CD4-positive, CD25-positive, alpha-beta regulatory T cell (primary cell): Measurements from ENCODE around the gene WWOX. TPM values are rescaled to one million over a fixed set of nuclear protein-coding genes. Genes with fewer than 3 reads are reported as not detected.
A peak's percentile ranks its signal among the peaks of the same experiment; 100 is the strongest.

Experiments
- ATAC-seq, 2 donors: fragments of 150-1000 bp; cut with Tn5 transposase; one replicate each; pipeline ENCODE4 v1.10.0; 2021; ENCODE audit warnings: low read depth in 2 of 2, moderate number of reproducible peaks in 2 of 2, moderate library complexity in 1 of 2
- DNase-seq, 3 donors: peaks; one replicate each; pipeline versions ENCODE4 v3.0.0 to v3.0.0-alpha.2; 2012 to 2022; ENCODE audit warnings: mixed read lengths in 1 of 3
- H3K27ac ChIP-seq: one replicate; pipeline ENCODE4 v1.7.0; 2013; ENCODE audit warnings: mild to moderate bottlenecking, low read length; ENCODE audit not compliant: insufficient read depth, poor library complexity, severe bottlenecking
- H3K27me3 ChIP-seq: one replicate; pipeline ENCODE4 v1.7.0; 2013; ENCODE audit warnings: low read length; ENCODE audit not compliant: control insufficient read depth, insufficient read depth
- H3K36me3 ChIP-seq: one replicate; pipeline ENCODE4 v1.7.0; 2013; ENCODE audit warnings: mild to moderate bottlenecking, low read length, moderate library complexity; ENCODE audit not compliant: control insufficient read depth, insufficient read depth
- H3K4me1 ChIP-seq: 2 replicates; pipeline ENCODE4 v1.7.0; 2013; ENCODE audit warnings: mild to moderate bottlenecking, low read length; ENCODE audit not compliant: insufficient read depth, control insufficient read depth, poor library complexity, severe bottlenecking
- H3K4me3 ChIP-seq: one replicate; pipeline ENCODE4 v1.7.0; 2013; ENCODE audit warnings: low read depth, mild to moderate bottlenecking, low read length, moderate library complexity
- H3K9me3 ChIP-seq, 2 experiments: 1 replicate in 1 of 2; 2 replicates in 1 of 2; pipeline ENCODE4 v1.7.0; 2013; ENCODE audit warnings: low read length in 2 of 2, mild to moderate bottlenecking in 1 of 2, moderate library complexity in 1 of 2; ENCODE audit not compliant: control insufficient read depth in 2 of 2
- H3K27ac Mint-ChIP-seq, 3 donors: one replicate each; pipeline ENCODE4 v1.8.0; 2020 to 2022; ENCODE audit warnings: mild to moderate bottlenecking in 3 of 3, mixed read lengths in 3 of 3, moderate library complexity in 2 of 3
- H3K27me3 Mint-ChIP-seq: one replicate; pipeline ENCODE4 v1.8.0; 2022; ENCODE audit warnings: mild to moderate bottlenecking, mixed read lengths
- H3K36me3 Mint-ChIP-seq: one replicate; pipeline ENCODE4 v1.8.0; 2020; ENCODE audit warnings: mixed read lengths
- H3K4me1 Mint-ChIP-seq, 4 donors: one replicate each; pipeline ENCODE4 v1.8.0; 2020 to 2022; ENCODE audit warnings: mixed read lengths in 4 of 4, mild to moderate bottlenecking in 1 of 4
- H3K4me3 Mint-ChIP-seq, 4 donors: one replicate each; pipeline ENCODE4 v1.8.0; 2020 to 2022; ENCODE audit warnings: mild to moderate bottlenecking in 4 of 4, mixed read lengths in 4 of 4, moderate library complexity in 3 of 4
- H3K9me3 Mint-ChIP-seq, 7 donors: one replicate each; pipeline ENCODE4 v1.8.0; 2020 to 2022; ENCODE audit warnings: mixed read lengths in 7 of 7, mild to moderate bottlenecking in 3 of 7, moderate library complexity in 2 of 7
- polyA plus RNA-seq, 4 donors: library from polyadenylated mRNA; unstranded; fragments of 300-500 nt; fragmentation: Illumina TruSeq; gene quantifications; one replicate each; pipeline ENCODE4 v1.2.3, GENCODE V29; 2021
- total RNA-seq: library from RNA; stranded (reverse); gene quantifications from one replicate; pipeline ENCODE4 v1.2.3, GENCODE V29; 2022

WWOX gene
- total and polyA plus RNA-seq, 5 donors from 2014 or later = 10.3 to 18.6 (median 12.8) TPM

DNA sequence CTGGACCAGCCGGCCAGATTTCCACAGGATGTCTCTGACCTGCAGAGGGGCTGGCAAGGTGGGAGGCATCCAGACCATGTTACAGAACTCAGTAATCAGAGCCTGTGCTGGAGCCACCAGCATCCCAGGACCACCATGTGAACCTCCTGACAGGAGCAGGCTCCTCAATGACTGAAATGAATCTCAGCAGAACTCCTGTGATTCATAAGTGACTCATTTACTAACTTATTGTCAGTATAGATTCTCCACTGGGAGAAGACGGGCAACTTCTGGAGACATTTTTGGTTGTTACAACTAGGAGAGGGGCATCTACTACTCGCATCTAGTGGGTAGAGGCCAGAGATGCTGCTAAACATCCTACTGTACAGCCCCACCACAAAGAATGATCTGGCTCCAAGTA lies 3.1 kb upstream of the WWOX start:
- Mint-ChIP-seq H3K36me3 (no peaks in the 10 kb centered on the region), H3K27ac (no peak overlapping the region), H3K9me3 (peaks cover 0 to 4% (median 0%) of the 10 kb centered on the region in 7 donors), H3K4me1 (peaks cover 9 to 23% (median 18%) of the 10 kb centered on the region in 4 donors), H3K27me3 (peaks cover 16% of the 10 kb centered on the region), H3K4me3 (peak overlapping the region in 1 of 4 donors; percentile 6)
- no peak for ATAC-seq
- no peaks in the 10 kb centered on the region for H3K9me3 ChIP-seq
- peaks cover 18% of the 10 kb centered on the region for H3K4me1 ChIP-seq
- DNase-seq = no peak
- peaks cover 2% of the 10 kb centered on the region for H3K27me3 ChIP-seq
- H3K36me3 ChIP-seq = no peaks in the 10 kb centered on the region
- no peak overlapping the region for H3K27ac ChIP-seq
- no peak overlapping the region for H3K4me3 ChIP-seq

- H3K27me3 Mint-ChIP-seq = peaks cover 16% of the 10 kb centered on the region
- H3K9me3 Mint-ChIP-seq = peaks cover 0 to 4% (median 0%) of the 10 kb centered on the region in 7 donors
- Histone ChIP-seq H3K4me3 (no peak overlapping the region), H3K27ac (no peak overlapping the region), H3K9me3 (no peaks in the 10 kb centered on the region), H3K4me1 (peaks cover 18% of the 10 kb centered on the region), H3K36me3 (no peaks in the 10 kb centered on the region), H3K27me3 (peaks cover 2% of the 10 kb centered on the region)
- H3K4me1 Mint-ChIP-seq = peaks cover 11 to 33% (median 21%) of the 10 kb centered on the region in 4 donors
- H3K4me3 Mint-ChIP-seq = peak overlapping the region in 1 of 4 donors; percentile 6
- H3K36me3 Mint-ChIP-seq = no peaks in the 10 kb centered on the region
- H3K27ac Mint-ChIP-seq = peak overlapping the region in 1 of 3 donors; percentile 43
- DNase-seq = no peak
- ATAC-seq = no peak
Observed at GRCh38 chr16:78097548-78097947, 1.9 kb upstream of the WWOX start.

DNA sequence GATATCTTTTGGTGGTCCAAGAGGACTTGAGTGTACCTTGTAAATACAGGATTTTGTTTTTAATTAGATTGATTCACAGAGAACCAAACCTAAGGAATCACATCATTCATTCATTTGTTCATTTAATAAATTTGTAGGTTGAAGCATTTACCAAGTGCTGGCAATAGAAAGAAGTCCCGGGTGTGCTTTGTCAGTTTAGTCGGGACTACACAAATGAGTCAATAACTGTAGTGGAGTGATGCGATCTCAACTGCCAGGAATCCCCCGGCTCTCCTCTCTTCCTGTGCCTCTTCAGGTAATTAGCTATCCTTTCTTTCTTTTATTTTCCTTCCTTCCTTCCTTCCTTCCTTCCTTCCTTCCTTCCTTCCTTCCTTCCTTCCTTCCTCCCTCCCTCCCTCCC lies 1.4 kb upstream of the WWOX start:
- Mint-ChIP-seq H3K36me3 (no peaks in the 10 kb centered on the region), H3K4me3 (peak overlapping the region in 1 of 4 donors; percentile 6), H3K27me3 (peaks cover 16% of the 10 kb centered on the region), H3K9me3 (peaks cover 0 to 4% (median 0%) of the 10 kb centered on the region in 7 donors), H3K27ac (no peak overlapping the region), H3K4me1 (peaks cover 11 to 34% (median 21%) of the 10 kb centered on the region in 4 donors)
- DNase-seq (no peak), ATAC-seq (no peak)
- H3K4me3 ChIP-seq = no peak overlapping the region
- H3K4me1 ChIP-seq = peaks cover 18% of the 10 kb centered on the region
- peaks cover 2% of the 10 kb centered on the region for H3K27me3 ChIP-seq
- no peaks in the 10 kb centered on the region for H3K36me3 ChIP-seq
- peak overlapping the region; percentile 94 for H3K27ac ChIP-seq
- no peaks in the 10 kb centered on the region for H3K9me3 ChIP-seq

- DNase-seq (peak in 1 of 3 donors; percentile 1), ATAC-seq (no peak)
Observed at GRCh38 chr16:78098595-78099270, 721 bp upstream of the WWOX start.

GRCh38 chr16:78100112-78100467 lies 636 bp downstream of the WWOX start:
- no peak for ATAC-seq
- peaks cover 18% of the 10 kb centered on the region for H3K4me1 ChIP-seq
- H3K27me3 ChIP-seq = no peaks in the 10 kb centered on the region
- H3K4me3 ChIP-seq = peak overlapping the region; percentile 77
- Mint-ChIP-seq H3K4me3 (peak overlapping the region; percentile 87 to 93 (median 89)), H3K9me3 (no peaks in the 10 kb centered on the region), H3K4me1 (peaks cover 11 to 41% (median 21%) of the 10 kb centered on the region in 4 donors), H3K27me3 (peaks cover 7% of the 10 kb centered on the region), H3K36me3 (no peaks in the 10 kb centered on the region), H3K27ac (peak overlapping the region; percentile 65 to 92 (median 69))
- H3K9me3 ChIP-seq = no peaks in the 10 kb centered on the region
- no peaks in the 10 kb centered on the region for H3K36me3 ChIP-seq
- H3K27ac ChIP-seq = peak overlapping the region; percentile 94
- DNase-seq = no peak

More at GRCh38 chr16:78098595-78099270, 721 bp upstream of the WWOX start:
- Mint-ChIP-seq H3K4me1 (peaks cover 11 to 38% (median 21%) of the 10 kb centered on the region in 4 donors), H3K4me3 (peak overlapping the region; percentile 87 to 96 (median 90)), H3K27me3 (peaks cover 16% of the 10 kb centered on the region), H3K27ac (peak overlapping the region; percentile 82 to 92 (median 83)), H3K9me3 (peaks cover 0 to 4% (median 0%) of the 10 kb centered on the region in 7 donors), H3K36me3 (no peaks in the 10 kb centered on the region)
- no peaks in the 10 kb centered on the region for H3K36me3 ChIP-seq
- H3K27ac ChIP-seq = peak overlapping the region; percentile 94
- H3K9me3 ChIP-seq = no peaks in the 10 kb centered on the region
- H3K4me1 ChIP-seq = peaks cover 18% of the 10 kb centered on the region
- peak overlapping the region; percentile 88 for H3K4me3 ChIP-seq
- H3K27me3 ChIP-seq = peaks cover 2% of the 10 kb centered on the region

GRCh38 chr16:78102122-78102660 lies 2.7 kb downstream of the WWOX start:
- peak overlapping the region in 3 of 4 donors; percentile 38 to 80 (median 68) for H3K4me3 Mint-ChIP-seq
- no peak for DNase-seq
- peaks cover 18% of the 10 kb centered on the region for H3K4me1 ChIP-seq
- peaks cover 7% of the 10 kb centered on the region for H3K27me3 Mint-ChIP-seq
- H3K36me3 Mint-ChIP-seq = no peaks in the 10 kb centered on the region
- H3K4me3 ChIP-seq = no peak overlapping the region
- no peak overlapping the region for H3K27ac Mint-ChIP-seq
- H3K36me3 ChIP-seq = no peaks in the 10 kb centered on the region
- H3K9me3 ChIP-seq = no peaks in the 10 kb centered on the region
- H3K9me3 Mint-ChIP-seq = no peaks in the 10 kb centered on the region
- no peak for ATAC-seq
- H3K27me3 ChIP-seq = no peaks in the 10 kb centered on the region
- no peak overlapping the region for H3K27ac ChIP-seq
- H3K4me1 Mint-ChIP-seq = peaks cover 11 to 41% (median 21%) of the 10 kb centered on the region in 4 donors

DNA sequence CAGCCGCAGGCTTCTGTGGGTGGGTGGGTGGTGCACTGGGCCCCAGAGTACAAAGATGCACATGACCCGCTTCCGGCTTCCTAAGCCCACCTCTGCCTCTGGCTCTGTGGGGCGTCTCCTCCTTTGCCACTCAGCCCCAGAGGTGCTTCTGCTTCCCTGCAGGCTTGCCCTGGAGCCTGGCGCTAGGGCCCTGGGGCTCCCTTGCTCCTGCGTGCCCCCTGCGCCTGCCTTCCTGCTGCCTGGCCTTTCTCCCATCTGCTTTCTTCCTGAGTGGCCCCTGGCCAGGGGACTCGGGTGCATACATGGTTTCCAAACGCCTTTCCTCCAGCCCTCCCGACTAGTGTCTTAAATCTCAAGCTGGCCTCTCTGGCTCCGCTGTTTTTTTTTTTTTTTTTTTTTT lies 3.4 kb downstream of the WWOX start:
- no peak overlapping the region for H3K27ac Mint-ChIP-seq
- no peaks in the 10 kb centered on the region for H3K36me3 ChIP-seq
- H3K4me1 ChIP-seq = peaks cover 18% of the 10 kb centered on the region
- no peak overlapping the region for H3K27ac ChIP-seq
- ATAC-seq (no peak), DNase-seq (no peak)
- peak overlapping the region in 3 of 4 donors; percentile 18 to 80 (median 68) for H3K4me3 Mint-ChIP-seq
- H3K27me3 Mint-ChIP-seq = peaks cover 7% of the 10 kb centered on the region
- H3K9me3 ChIP-seq = no peaks in the 10 kb centered on the region
- H3K4me1 Mint-ChIP-seq = peaks cover 11 to 41% (median 21%) of the 10 kb centered on the region in 4 donors
- H3K27me3 ChIP-seq = no peaks in the 10 kb centered on the region
- H3K36me3 Mint-ChIP-seq = no peaks in the 10 kb centered on the region
- no peak overlapping the region for H3K4me3 ChIP-seq
- no peaks in the 10 kb centered on the region for H3K9me3 Mint-ChIP-seq
